ENCODE measurements around the gene LTB.

The LTB gene

GRCh38 chr6:31533455-31533841, 48.8 kb downstream of the LTB start:
- Histone ChIP-seq H3K36me3 (replicated peaks; ENCODE audit: low read depth, low read length) (peaks cover 47% of the 10 kb centered on the region), H4K20me1 (ENCODE audit: insufficient read depth, low read length) (peaks cover 49% of the 10 kb centered on the region), H3K27me3 (ENCODE audit: low read depth, low read length) (no peaks in the 10 kb centered on the region), H3K27ac (ENCODE audit: low read length) (no peak overlapping the region), H2AFZ (ENCODE audit: low read depth, low read length) (no peak overlapping the region), H3K4me3 (ENCODE audit: low read length) (no peak overlapping the region), H3K4me2 (ENCODE audit: low read length) (no peak overlapping the region), H3K9ac (ENCODE audit: low read length) (no peak overlapping the region), H3K4me1 (ENCODE audit: low read length) (no peaks in the 10 kb centered on the region), H3K79me2 (ENCODE audit: low read length) (peaks cover 38% of the 10 kb centered on the region), H3K9me3 (ENCODE audit: insufficient read depth, low read length) (no peaks in the 10 kb centered on the region)
- TF ChIP-seq EZH2phosphoT487 (IDR thresholded peaks at IDR 0.05; ENCODE audit: low read depth) (no peak), CTCF (IDR thresholded peaks at IDR 0.05; ENCODE audit: low read depth, low read length) (no peak)

- H3K36me3 ChIP-seq (replicated peaks; ENCODE audit: low read depth, low read length): peaks cover 46% of the 10 kb centered on the region
- TF ChIP-seq EZH2phosphoT487 (IDR thresholded peaks at IDR 0.05; ENCODE audit: low read depth): no peak
- TF ChIP-seq CTCF (IDR thresholded peaks at IDR 0.05; ENCODE audit: low read depth, low read length): no peak
- H4K20me1 ChIP-seq (ENCODE audit: insufficient read depth, low read length): peaks cover 46% of the 10 kb centered on the region
Measured at GRCh38 chr6:31532644-31533454, 49.4 kb downstream of the LTB start.

GRCh38 chr6:31531771-31532643, 50.2 kb downstream of the LTB start:
- Histone ChIP-seq H3K4me1 (ENCODE audit: low read length) (no peaks in the 10 kb centered on the region), H2AFZ (ENCODE audit: low read depth, low read length) (no peak overlapping the region), H3K36me3 (replicated peaks; ENCODE audit: low read depth, low read length) (peaks cover 46% of the 10 kb centered on the region), H3K4me3 (ENCODE audit: low read length) (no peak overlapping the region), H3K27ac (ENCODE audit: low read length) (no peak overlapping the region), H3K27me3 (ENCODE audit: low read depth, low read length) (no peaks in the 10 kb centered on the region), H3K9me3 (ENCODE audit: insufficient read depth, low read length) (no peaks in the 10 kb centered on the region), H3K9ac (ENCODE audit: low read length) (no peak overlapping the region), H3K79me2 (ENCODE audit: low read length) (peaks cover 24% of the 10 kb centered on the region), H4K20me1 (ENCODE audit: insufficient read depth, low read length) (peaks cover 44% of the 10 kb centered on the region), H3K4me2 (ENCODE audit: low read length) (no peak overlapping the region)
- no peak for TF ChIP-seq EZH2phosphoT487 (IDR thresholded peaks at IDR 0.05; ENCODE audit: low read depth)
- no peak for TF ChIP-seq CTCF (IDR thresholded peaks at IDR 0.05; ENCODE audit: low read depth, low read length)

More at GRCh38 chr6:31532644-31533454, 49.4 kb downstream of the LTB start:
- Histone ChIP-seq H2AFZ (ENCODE audit: low read depth, low read length) (no peak overlapping the region), H3K9me3 (ENCODE audit: insufficient read depth, low read length) (no peaks in the 10 kb centered on the region), H3K4me2 (ENCODE audit: low read length) (no peak overlapping the region), H3K79me2 (ENCODE audit: low read length) (peaks cover 32% of the 10 kb centered on the region), H3K27me3 (ENCODE audit: low read depth, low read length) (no peaks in the 10 kb centered on the region), H3K27ac (ENCODE audit: low read length) (no peak overlapping the region), H3K4me1 (ENCODE audit: low read length) (no peaks in the 10 kb centered on the region), H3K9ac (ENCODE audit: low read length) (no peak overlapping the region), H3K4me3 (ENCODE audit: low read length) (no peak overlapping the region)

DNA sequence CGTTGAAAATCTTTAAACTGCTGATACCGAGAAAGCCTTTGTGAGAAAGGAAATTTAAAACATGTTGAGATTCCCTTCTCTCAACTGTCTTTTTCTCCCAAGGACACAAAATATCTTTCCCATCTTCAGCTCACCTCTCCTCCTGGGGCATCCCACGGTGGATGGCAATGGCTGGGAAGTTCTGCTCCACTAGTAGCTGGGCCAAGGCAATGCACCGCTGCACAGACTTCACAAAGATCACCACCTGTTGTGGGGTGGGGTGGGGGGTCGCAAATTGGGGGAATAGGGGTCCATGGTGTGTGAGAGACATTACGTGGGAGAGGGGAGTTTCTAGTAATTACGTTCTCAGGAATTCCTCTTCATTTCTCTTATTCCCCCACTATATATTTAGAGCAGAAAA, 51.1 kb downstream of the LTB start:
- Histone ChIP-seq H3K9me3 (ENCODE audit: insufficient read depth, low read length) (no peaks in the 10 kb centered on the region), H4K20me1 (ENCODE audit: insufficient read depth, low read length) (peaks cover 38% of the 10 kb centered on the region), H3K27me3 (ENCODE audit: low read depth, low read length) (no peaks in the 10 kb centered on the region), H3K79me2 (ENCODE audit: low read length) (peaks cover 17% of the 10 kb centered on the region), H3K4me3 (ENCODE audit: low read length) (no peak overlapping the region), H3K27ac (ENCODE audit: low read length) (no peak overlapping the region), H2AFZ (ENCODE audit: low read depth, low read length) (no peak overlapping the region), H3K9ac (ENCODE audit: low read length) (no peak overlapping the region), H3K36me3 (replicated peaks; ENCODE audit: low read depth, low read length) (peaks cover 41% of the 10 kb centered on the region), H3K4me2 (ENCODE audit: low read length) (no peak overlapping the region), H3K4me1 (ENCODE audit: low read length) (no peaks in the 10 kb centered on the region)
- TF ChIP-seq CTCF (IDR thresholded peaks at IDR 0.05; ENCODE audit: low read depth, low read length) (no peak), EZH2phosphoT487 (IDR thresholded peaks at IDR 0.05; ENCODE audit: low read depth) (no peak)

Measured in OCI-LY3 (cell line).